NCI-H2081 (cell line): ENCODE measurements around the gene LIN9.
A peak's percentile ranks its signal among the peaks of the same experiment; 100 is the strongest.
"Not testable (repeated sequence)": the region's sequence is repeated elsewhere in the genome, so short reads cannot be mapped to it uniquely, and the experiment has no call there.

Experiments used
- DNase-seq, 2 experiments: peaks; one replicate each; lab custom pipeline; 2025; lab: John Stamatoyannopoulos, UW

Gene LIN9

DNA sequence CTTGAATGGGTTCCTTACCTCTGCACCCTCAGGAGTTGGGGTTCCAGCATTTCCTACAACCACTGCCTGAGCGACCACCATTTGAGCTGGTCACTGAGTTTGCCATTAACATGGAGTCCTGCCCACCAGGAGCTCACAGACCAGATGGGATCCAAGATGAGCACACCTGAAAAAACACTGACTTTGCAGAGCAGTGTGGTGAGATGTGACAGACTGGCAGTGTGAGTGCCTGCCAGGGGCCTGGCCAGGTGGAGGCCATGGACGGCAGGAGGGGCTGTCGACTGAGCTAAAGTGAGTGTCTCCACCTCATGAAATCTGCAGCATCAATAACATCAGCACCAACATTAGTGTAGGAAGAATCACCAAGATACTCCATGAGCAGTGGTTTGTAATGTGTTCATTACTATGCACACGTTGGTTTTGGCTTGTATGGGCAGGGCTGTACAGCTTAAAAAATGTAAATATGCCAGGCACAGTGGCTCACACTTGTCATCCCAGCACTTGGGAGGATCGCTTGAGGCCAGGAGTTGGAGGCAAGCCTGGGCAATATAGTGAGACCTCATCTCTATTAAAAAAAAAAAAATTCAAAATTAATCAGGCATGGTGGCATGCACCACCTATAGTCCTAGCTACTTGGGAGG, 97.7 kb downstream of the LIN9 start:
- no peak for DNase-seq

DNA sequence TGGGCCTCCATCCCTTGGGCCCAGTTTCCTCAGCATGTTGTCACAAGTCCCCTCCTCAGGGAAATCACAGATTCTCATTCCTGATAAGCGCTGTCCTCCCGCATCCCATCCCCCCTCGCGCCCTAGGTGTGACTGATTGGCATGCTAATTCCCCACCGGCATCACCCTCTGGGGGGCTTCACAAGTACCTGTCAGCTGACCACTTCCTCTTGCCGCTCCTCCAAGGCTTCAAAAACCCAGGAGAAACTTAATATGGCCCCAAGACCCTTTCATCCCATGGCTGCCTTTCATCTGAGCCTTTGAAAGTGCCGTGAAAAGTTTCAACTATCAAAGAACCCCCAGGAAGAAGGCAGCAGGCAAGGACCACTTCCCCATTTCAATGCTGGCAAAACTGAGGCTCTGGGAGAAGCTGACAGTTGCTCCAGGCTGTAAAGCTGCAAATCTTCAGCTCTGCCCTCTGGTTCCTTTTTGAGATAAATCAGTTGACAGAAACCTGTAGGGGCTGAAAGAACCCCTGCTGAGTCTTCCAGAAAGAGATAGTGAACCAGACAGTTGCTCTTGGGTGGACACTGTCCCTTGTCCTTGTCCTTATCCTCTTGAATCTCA, 98.3 kb downstream of the LIN9 start:
- no peak for DNase-seq

DNA sequence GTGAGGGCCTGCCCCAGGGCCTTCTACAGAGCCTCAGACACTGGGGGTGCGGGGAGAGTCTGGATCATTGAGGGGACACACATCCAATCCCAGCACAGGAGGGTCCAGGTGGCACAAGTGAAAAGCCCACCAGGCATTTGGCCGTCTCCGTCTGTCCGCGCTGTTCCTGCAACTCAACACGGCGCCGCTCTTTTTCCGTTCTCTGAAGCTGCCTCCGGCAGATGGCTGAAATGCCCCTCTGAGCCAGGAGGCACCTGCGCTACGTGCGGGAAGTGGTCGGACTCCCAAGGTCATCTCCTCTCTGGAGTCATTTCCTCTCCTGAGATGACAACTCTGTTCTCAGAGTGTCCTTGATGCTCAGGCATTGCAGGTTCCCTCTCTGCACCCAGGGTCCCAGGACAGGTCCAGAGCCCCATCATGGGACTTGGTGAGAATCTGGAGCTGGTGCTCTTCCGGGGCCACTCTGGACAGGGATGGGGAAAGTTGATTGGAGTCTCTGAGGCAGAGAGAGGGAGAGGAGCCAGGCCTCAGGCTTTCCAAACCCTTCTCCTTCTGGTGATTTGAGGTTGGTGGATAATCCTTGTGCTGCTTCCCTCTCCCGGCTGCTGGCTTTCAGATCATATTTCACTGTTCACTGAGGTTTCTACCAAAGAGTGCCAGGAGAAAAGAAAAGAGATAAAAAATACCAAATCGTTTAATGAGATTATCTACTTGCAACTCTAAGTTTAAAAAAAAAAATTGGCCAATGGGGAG, 99.5 kb downstream of the LIN9 start:
- no peak for DNase-seq

DNA sequence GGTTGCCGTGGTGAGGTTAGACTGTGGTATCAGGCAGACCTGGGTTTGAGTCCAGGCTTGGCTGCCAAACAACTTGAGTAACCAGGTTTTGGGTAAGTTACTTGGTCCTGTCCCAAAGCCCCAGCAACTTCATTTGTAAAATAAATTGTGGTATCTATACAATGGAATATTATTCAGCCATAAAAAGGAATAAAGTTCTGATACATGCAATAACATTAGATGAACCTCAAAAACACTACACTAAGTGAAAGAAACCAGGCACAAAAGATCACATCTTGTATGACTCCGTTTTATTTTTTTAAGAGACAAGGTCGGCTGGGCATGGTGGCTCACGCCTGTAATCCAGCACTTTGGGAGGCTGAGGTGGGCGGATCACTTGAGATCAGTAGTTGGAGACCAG, 101.9 kb downstream of the LIN9 start:
- no peak for DNase-seq

DNA sequence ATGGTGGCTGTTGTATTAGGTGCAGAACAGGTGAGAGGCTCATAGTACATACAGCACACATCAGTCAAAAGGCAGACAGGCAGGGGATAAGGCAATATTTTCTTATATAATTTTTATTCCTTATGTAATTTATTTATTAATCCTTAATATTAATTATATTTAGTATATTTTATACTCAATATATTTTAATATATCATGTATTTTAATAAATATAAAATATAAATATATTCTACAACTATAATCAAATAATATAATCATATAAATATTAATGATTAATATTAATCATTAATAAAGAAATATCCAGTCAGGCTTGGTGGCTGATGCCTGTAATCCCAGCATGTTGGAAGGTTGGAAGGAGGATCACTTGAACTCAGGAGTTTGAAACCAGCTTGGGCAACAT, 104.8 kb downstream of the LIN9 start:
- DNase-seq, result no peak

DNA sequence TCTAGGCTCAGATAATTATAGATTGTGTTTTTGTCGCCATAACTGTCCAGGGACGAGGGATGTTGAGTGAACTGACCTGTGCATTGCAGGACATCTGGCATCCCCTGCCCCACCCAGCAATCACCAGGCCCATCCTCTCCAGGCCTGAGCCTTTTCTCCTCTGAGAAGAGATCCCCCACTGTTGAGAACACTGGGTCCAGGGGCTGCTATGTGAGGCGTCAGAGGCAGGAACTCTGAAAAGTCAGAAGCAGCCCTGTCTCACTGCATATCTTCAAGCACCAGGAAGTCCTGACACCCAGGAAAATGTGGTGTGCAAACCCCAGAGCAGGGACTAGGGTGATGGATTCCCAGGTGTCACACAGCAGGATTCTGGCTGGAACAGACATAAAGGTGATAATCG, 105.3 kb downstream of the LIN9 start:
- DNase-seq, result no peak

DNA sequence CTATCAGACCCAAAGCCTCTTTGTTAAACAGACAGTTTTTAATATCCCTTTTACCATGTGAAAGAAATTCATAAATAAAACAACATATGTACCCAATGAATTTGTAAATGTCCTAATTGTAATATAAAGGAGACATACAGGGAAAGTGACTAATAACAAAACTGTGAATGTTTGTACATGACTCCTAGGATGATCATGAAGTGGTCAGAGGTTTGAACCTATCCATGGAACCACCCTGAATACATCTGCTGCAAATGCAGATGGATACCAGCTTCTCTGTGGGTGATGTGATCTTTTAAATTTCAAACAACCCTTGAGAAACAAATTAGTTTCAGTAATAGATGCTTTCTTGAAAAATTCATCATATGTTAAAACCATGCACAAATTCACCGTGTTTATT, 105.7 kb downstream of the LIN9 start:
- no peak for DNase-seq

DNA sequence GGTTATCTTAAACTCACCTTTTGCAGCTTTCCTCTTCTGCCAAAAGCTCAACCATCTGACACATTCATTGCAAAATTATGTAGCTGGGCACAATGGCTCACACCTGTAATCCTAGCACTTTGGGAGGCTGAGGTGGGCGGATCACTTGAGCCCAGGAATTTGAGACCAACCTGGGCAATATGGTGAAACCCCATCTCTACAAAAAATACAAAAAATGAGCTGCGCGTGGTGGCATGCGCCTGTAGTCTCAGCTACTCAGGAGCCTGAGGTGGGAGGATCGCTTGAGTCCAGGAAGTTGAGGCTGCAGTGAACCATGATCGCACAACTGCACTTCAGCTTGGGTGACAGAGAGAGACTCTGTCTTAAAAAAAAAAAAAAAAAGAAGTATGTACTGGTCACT, 106.3 kb downstream of the LIN9 start:
- not testable (repeated sequence) for DNase-seq

DNA sequence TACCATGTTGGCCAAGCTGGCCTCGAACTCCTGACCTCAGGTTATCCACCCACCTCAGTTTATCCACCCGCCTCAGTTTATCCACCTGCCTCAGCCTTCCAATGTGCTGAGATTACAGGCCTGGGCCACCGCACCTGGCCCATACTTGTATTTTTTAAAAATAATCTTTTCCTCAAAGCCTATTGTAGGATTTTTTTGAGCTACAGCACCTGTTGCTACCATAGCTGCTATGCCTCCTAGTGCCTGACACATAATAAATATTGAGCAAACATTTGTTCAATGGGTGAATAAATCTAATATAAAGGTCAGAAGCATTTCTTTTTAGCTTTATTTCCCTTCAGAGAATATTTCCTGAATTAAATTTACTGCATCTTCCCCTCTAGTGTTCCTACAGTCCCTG, 106.7 kb downstream of the LIN9 start:
- no peak for DNase-seq

DNA sequence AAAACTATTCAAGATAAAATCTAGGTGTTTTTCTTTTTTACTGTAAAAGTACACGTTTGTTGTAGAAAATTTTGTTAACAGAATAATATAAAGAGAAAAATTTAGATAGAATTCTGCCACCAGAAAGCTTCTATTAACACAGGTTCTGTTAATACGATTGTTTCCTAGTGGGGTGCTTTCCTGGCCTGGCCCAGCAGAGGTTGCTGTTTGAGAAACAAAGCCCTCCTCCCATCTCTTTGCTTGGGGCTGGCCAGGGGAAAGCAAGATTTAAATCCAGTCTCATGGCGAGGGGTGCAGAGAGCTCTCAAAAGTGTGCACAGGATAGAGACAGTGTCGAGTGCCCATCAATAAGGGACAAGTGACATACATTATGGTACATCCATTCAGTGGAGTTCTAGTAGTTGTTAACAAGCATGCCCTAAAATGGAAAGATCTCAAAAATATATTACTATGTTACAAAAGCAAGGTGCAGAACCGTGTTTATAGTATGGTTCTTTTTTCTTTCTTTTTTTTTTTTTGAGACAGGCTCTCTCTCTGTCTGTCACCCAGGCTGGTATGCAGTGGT, 107.9 kb downstream of the LIN9 start:
- no peak for DNase-seq

DNA sequence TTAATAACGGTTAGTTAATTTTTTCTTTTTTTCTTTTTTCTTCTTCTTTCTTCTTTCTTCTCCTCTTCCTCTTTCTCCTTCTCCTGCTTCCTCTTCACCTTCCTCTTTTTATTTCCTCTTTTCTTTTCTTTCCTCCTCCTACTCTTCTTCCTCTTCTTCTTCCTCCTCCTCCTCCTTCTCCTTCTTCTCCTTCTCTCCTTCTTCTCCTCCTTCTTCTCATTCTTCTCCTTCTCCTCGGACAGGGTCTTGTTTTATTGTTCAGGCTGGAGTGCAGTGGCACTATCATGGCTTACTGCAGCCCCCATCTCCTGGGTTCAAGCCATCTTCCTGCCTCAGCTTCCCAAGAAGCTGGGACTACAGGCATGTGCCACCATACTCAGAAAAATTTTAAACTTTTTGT, 109.0 kb downstream of the LIN9 start:
- no peak for DNase-seq

DNA sequence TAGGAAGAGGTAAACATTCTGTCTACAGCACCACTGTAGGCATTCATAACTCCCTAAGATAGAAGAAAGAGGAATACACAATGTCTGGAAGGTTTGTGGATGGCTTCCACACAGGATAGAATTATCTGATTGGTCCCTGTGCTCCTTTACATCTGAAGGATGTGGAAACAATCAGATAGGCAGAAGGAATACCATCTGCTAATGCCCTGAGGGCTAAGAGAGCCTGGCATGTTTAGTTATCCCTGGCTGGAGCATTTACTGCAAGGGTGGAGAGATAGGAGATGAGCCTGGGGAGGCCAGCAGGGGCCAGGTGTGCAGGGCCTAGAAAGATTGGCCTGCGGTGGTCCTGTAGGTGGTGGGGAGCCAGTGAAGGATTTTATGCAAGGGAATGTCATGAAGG, 113.8 kb downstream of the LIN9 start:
- DNase-seq, result no peak

DNA sequence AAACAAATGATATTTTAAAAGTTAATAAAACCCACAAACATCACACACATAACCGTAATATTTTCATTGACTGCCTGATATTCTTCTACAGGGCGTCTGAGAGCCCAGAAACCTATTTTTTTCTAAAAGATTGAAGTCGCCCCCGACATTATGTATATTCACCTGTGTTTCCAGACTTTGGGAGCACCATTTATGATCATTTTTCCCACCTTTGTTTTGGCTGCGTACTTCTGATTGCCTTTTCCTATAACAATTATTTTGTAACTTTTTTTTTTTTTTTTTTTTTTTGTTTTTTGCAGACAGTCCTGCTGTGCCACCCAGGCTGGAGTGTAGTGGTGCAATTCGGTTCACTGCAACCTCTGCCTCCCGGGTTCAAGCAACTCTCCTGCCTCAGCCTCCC, 121.6 kb downstream of the LIN9 start:
- DNase-seq, result no peak

DNA sequence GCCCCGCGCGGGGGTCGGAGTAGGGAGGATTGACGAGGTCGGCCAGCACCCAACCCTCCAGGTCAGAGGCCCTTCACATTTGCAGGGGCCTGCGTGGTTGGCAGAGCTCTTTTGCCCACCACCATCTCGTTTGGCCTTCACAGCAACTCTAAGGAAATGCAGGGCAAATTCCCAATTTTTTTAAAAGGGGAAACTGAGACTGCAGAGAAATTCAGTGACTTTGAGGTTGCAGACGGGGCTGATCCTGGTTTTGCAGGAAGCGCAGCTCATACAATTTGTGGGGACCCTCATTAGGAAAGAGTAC, 122.0 kb downstream of the LIN9 start:
- DNase-seq, result no peak

DNA sequence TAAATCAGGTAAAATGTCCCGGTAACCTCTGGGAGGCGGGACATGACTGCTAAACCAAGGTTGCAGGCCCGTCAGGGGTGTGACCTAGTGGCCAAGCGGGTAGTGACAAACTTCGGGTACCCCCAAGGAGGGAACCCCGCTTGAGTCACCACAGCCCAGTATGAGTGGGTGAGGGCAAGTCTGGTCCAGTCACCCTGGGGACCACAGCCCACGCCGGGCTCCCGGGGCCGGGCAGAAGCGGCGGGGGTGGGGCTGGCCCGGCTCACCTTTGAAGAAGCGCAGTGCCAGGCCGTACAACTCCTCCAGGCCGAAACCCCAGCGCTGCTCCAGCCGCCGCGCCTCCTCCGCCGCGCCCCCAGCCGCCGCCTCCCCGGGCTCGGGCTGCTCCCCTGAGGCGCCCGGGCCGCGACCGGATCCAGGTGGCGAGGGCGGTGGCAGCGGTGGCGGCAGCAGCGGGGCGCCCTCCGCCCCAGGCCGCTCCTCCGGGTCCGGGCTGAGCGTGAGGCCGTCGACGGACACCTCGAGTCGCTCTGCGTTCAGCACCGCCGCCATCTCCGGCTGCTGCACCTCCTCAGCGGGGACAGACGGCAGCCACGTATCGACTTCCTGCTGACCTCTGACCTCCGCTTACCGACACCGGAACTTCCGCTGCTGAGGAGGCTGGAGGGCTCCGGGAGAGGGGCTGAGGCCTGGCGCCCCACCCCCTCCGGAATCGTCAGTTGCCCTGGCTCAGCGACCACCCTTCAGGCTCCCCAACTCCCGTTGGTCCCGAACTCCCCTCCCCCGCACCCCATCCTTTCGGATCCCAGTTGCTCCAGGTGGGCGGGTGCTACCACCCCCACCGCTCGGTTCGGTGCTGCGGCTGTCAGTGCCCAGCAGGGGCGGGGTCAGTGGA, 122.6 kb downstream of the LIN9 start, which contains the start of gene ACBD3:
ACBD3 (minus strand) TSS at position 618 of the 895 bp plus-strand sequence; CDS start at position 552, 66 bp downstream.
- DNase-seq, result peak; percentile 88 to 93

DNA sequence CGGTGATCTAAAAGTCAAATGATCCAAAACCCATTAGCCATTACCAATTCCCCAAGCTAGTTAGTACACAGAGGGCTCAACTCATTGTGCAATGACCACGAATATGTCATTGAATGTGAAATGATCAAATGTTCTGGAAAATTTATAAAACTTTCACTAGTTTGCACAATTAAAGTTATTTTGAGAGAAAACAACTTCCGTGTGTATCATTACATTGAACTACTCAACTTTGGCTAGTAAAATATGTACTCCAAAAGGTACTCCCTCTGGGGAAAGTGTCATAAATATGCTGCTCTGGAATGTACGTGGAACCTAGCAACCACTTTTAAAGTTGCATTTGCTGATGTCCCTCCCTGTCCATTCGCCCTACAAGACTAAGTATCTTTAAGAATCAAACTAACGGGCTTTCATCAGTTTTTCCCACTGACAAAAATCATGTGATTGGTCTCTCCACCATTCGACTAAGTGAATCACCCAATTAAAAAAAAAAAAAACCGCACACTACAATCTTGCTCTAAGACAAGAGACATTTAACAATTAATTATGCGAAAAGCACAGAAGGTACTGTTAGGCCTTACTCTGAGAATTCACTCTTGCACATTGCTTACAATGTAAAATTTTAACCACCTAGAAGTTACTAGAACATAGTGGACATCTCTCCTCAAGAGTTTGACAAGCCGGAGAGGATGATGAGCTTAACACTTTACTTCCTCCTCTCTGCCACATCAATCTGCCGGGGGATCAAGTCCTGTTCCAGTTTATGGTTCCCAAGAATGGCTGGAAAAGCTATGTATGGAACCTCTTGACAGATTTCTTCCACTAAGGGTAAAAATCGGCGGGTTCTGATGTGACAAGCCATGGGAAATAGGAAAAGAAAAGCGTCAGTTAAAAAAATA, 123.6 kb downstream of the LIN9 start:
- no peak for DNase-seq

DNA sequence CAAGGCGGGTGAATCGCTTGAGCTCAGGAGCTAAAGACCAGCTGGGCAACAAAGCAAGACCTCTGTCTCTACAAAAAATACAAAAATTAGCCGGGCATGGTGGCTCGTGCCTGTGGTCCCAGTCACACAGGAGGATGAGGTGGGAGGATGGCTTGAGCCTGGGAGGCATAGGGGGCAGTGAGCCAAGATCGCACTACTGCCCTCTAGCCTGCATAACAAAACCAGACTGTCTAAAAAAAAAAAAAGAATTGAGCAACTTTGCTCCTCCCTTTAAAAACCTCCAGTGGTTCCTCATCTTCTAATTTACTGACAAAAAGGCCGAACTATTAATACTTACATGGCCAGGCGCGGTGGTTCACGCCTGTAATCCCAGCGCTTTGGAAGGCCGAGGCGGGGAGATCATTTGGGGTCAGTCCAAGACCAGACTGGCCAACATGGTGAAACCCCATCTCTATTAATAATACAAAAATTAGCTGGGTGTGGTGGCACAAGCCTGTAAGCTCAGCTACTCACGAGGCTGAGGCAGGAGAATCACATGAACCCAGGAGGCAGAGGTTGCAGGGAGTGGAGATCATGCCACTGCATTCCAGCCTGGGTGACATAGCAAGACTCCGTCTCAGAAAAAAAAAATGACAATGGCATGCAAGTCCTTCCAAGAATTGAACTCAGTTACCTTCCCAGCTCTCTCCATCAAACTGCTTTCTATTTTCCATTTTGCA, 126.8 kb downstream of the LIN9 start:
- no peak for DNase-seq
